Liver (tissue), 9 donors: ENCODE data around the gene DOCK1. TPM values are rescaled to one million over a fixed set of nuclear protein-coding genes. Genes with fewer than 3 reads are reported as not detected.

Source experiments
- DNase-seq: peaks from one replicate; pipeline ENCODE4 v3.0.0-alpha.2; 2017; ENCODE audit warnings: low spot score
- H3K27ac ChIP-seq, 2 donors: one replicate each; pipeline ENCODE4 v1.7.0; 2013; ENCODE audit warnings: inconsistent platforms in 2 of 2, low read length in 2 of 2, control low read depth in 1 of 2, low read depth in 1 of 2, mild to moderate bottlenecking in 1 of 2
- H3K27me3 ChIP-seq, 4 donors: one replicate each; pipeline versions ENCODE4 v1.6.1 to v1.7.0; 2013; ENCODE audit warnings: low read length in 3 of 4, inconsistent platforms in 1 of 4, mild to moderate bottlenecking in 1 of 4, moderate library complexity in 1 of 4; ENCODE audit not compliant: control insufficient read depth in 4 of 4, insufficient read depth in 4 of 4
- H3K36me3 ChIP-seq, 4 donors: one replicate each; pipeline versions ENCODE4 v1.6.1 to v1.7.0; 2013; ENCODE audit warnings: low read length in 3 of 4, mild to moderate bottlenecking in 3 of 4, low read depth in 1 of 4, moderate library complexity in 1 of 4; ENCODE audit not compliant: control insufficient read depth in 4 of 4, insufficient read depth in 3 of 4
- H3K4me1 ChIP-seq, 4 donors: one replicate each; pipeline versions ENCODE4 v1.6.1 to v1.7.0; 2013; ENCODE audit warnings: low read length in 3 of 4, mild to moderate bottlenecking in 3 of 4, moderate library complexity in 1 of 4; ENCODE audit not compliant: control insufficient read depth in 4 of 4, insufficient read depth in 4 of 4
- H3K4me3 ChIP-seq, 3 donors: one replicate each; pipeline versions ENCODE4 v1.6.1 to v1.7.0; 2013; ENCODE audit warnings: low read length in 3 of 3, control low read depth in 1 of 3, low read depth in 1 of 3, mild to moderate bottlenecking in 1 of 3
- H3K9ac ChIP-seq, 2 donors: one replicate each; pipeline ENCODE4 v1.7.0; 2013; ENCODE audit warnings: low read length in 2 of 2, mild to moderate bottlenecking in 2 of 2, moderate library complexity in 2 of 2, control low read depth in 1 of 2, low read depth in 1 of 2
- H3K9me3 ChIP-seq, 4 donors: one replicate each; pipeline versions ENCODE4 v1.6.1 to v1.7.0; 2013; ENCODE audit warnings: low read length in 3 of 4; ENCODE audit not compliant: control insufficient read depth in 4 of 4
- CTCF ChIP-seq: fragments of 150-350 bp; IDR thresholded peaks from 2 replicates; pipeline ENCODE4 v1.5.1; 2017; ENCODE audit warnings: improper control_type of control experiment, low read depth, low read length; ENCODE audit not compliant: missing input control
- EGR1 ChIP-seq, 2 donors: IDR thresholded peaks; 2 replicates each; pipeline ENCODE4 v1.6.1; 2016 to 2018; ENCODE audit warnings: antibody characterized with exemption in 2 of 2, low read depth in 2 of 2
- FOXA1 ChIP-seq: IDR thresholded peaks from 2 replicates; pipeline ENCODE4 v1.6.1; 2016; ENCODE audit warnings: antibody characterized with exemption
- FOXA2 ChIP-seq: IDR thresholded peaks from 2 replicates; pipeline ENCODE4 v1.6.1; 2016; ENCODE audit warnings: antibody characterized with exemption
- GABPA ChIP-seq, 2 donors: IDR thresholded peaks in 1 of 2; conservative IDR thresholded peaks in 1 of 2; 2 replicates each; pipeline ENCODE4 v1.6.1; 2016; ENCODE audit warnings: antibody characterized with exemption in 2 of 2, mild to moderate bottlenecking in 1 of 2, moderate library complexity in 1 of 2
- HNF4A ChIP-seq, 2 donors: conservative IDR thresholded peaks; 2 replicates each; pipeline ENCODE4 v1.6.1; 2016; ENCODE audit warnings: antibody characterized with exemption in 2 of 2, mild to moderate bottlenecking in 2 of 2
- HNF4G ChIP-seq: IDR thresholded peaks from 2 replicates; pipeline ENCODE4 v1.6.1; 2016; ENCODE audit warnings: antibody characterized with exemption
- MAX ChIP-seq: IDR thresholded peaks from 2 replicates; pipeline ENCODE4 v1.6.1; 2016; ENCODE audit warnings: antibody characterized with exemption
- NR2F2 ChIP-seq: IDR thresholded peaks from 2 replicates; pipeline ENCODE4 v1.6.1; 2016; ENCODE audit warnings: antibody characterized with exemption
- RAD21 ChIP-seq, 2 donors: IDR thresholded peaks; 2 replicates each; pipeline ENCODE4 v1.6.1; 2016; ENCODE audit warnings: antibody characterized with exemption in 2 of 2, mild to moderate bottlenecking in 2 of 2
- RXRA ChIP-seq, 2 donors: IDR thresholded peaks; 2 replicates each; pipeline ENCODE4 v1.6.1; 2017 to 2018; ENCODE audit warnings: antibody characterized with exemption in 2 of 2, mild to moderate bottlenecking in 1 of 2
- SP1 ChIP-seq: IDR thresholded peaks from 2 replicates; pipeline ENCODE4 v1.6.1; 2018; ENCODE audit warnings: antibody characterized with exemption, mild to moderate bottlenecking
- TAF1 ChIP-seq: conservative IDR thresholded peaks from 2 replicates; pipeline ENCODE4 v1.6.1; 2016; ENCODE audit warnings: antibody characterized with exemption, mild to moderate bottlenecking
- YY1 ChIP-seq: IDR thresholded peaks from 2 replicates; pipeline ENCODE4 v1.6.1; 2016; ENCODE audit warnings: antibody characterized with exemption, mild to moderate bottlenecking
- ZBTB33 ChIP-seq: IDR thresholded peaks from 2 replicates; pipeline ENCODE4 v1.6.1; 2016; ENCODE audit warnings: antibody characterized with exemption
- WGBS: extraction: QIAGEN DNeasy Blood & Tissue Kit; methylation state at CpG from one replicate; pipeline ENCODE4 v1.1.7; 2013; 5-methylcytosine and 5-hydroxymethylcytosine counted together
- polyA plus RNA-seq, 2 donors: library from polyadenylated mRNA; stranded (reverse) in 1 of 2; unstranded in 1 of 2; fragments of 200-250 nt in 1 of 2; fragments of >200 nt in 1 of 2; fragmentation: Nextera tagmentation in 1 of 2; extraction: Ambion mirVana in 1 of 2; gene quantifications; one replicate each; pipeline versions ENCODE4 v1.2.1 to v1.2.3, GENCODE V29; 2013 to 2015
- total RNA-seq, 2 donors: library from RNA; depleted of rRNA; stranded (reverse); fragments of >200 nt; gene quantifications; one replicate each; pipeline ENCODE4 v1.2.3, GENCODE V29; 2014
- TF ChIP-seq, protein P1 (sequence below): IDR thresholded peaks from 2 replicates; pipeline ENCODE4 v1.6.1; 2016; ENCODE audit warnings: antibody characterized with exemption, mild to moderate bottlenecking
- TF ChIP-seq, protein P2 (sequence below): IDR thresholded peaks from 2 replicates; pipeline ENCODE4 v1.6.1; 2016; ENCODE audit warnings: antibody characterized with exemption
- donor health status: healthy.
- donor health status: healthy.
- donor health status: healthy.
- donor health status: healthy.
- donor health status: healthy.

DOCK1 gene
- total and polyA plus RNA-seq, 4 donors, result 3.8 to 28.8 (median 9.1) TPM

DNA sequence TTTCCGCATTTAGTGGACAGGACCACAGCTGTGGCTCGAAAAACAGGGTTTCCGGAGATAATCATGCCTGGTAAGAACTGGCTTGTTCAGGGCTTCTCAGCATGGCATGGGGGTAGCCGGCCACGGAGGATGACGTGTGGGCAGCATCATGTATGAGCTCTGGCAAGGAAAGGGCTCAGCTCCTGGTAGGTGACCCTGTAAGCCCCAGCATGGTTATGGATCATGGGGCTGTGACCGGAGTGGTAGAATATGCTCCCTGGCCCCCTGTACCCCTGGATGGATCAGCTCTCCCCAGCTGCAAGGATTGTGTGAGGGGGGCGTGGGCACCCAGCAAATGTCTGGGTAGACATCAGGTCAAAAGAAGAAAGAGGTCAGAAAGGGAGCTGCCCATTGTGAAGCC lies 113.5 kb downstream of the DOCK1 start:
- Histone ChIP-seq H3K4me1 (no peaks in the 10 kb centered on the region), H3K4me3 (no peak overlapping the region), H3K9me3 (no peaks in the 10 kb centered on the region), H3K27me3 (no peaks in the 10 kb centered on the region), H3K36me3 (peaks cover 0 to 11% (median 8%) of the 10 kb centered on the region in 4 donors), H3K9ac (no peak overlapping the region), H3K27ac (no peak overlapping the region)
- DNase-seq, result no peak
- TF ChIP-seq CTCF, result no peak
- TF ChIP-seq GABPA (IDR thresholded peaks at IDR 0.05 in 1 of 2, conservative IDR thresholded peaks at IDR 0.05 in 1 of 2), result no peak
- TF ChIP-seq FOXA2, result no peak
- no peak for TF ChIP-seq RAD21 (IDR thresholded peaks at IDR 0.05)
- TF ChIP-seq TAF1, result no peak
- no peak for TF ChIP-seq EGR1 (IDR thresholded peaks at IDR 0.05; ENCODE audit: low read depth in 2 of 2)
- TF ChIP-seq HNF4A (conservative IDR thresholded peaks at IDR 0.05), result no peak
- no peak for TF ChIP-seq ZBTB33
- TF ChIP-seq, protein P1, sequence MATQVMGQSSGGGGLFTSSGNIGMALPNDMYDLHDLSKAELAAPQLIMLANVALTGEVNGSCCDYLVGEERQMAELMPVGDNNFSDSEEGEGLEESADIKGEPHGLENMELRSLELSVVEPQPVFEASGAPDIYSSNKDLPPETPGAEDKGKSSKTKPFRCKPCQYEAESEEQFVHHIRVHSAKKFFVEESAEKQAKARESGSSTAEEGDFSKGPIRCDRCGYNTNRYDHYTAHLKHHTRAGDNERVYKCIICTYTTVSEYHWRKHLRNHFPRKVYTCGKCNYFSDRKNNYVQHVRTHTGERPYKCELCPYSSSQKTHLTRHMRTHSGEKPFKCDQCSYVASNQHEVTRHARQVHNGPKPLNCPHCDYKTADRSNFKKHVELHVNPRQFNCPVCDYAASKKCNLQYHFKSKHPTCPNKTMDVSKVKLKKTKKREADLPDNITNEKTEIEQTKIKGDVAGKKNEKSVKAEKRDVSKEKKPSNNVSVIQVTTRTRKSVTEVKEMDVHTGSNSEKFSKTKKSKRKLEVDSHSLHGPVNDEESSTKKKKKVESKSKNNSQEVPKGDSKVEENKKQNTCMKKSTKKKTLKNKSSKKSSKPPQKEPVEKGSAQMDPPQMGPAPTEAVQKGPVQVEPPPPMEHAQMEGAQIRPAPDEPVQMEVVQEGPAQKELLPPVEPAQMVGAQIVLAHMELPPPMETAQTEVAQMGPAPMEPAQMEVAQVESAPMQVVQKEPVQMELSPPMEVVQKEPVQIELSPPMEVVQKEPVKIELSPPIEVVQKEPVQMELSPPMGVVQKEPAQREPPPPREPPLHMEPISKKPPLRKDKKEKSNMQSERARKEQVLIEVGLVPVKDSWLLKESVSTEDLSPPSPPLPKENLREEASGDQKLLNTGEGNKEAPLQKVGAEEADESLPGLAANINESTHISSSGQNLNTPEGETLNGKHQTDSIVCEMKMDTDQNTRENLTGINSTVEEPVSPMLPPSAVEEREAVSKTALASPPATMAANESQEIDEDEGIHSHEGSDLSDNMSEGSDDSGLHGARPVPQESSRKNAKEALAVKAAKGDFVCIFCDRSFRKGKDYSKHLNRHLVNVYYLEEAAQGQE, result no peak
- no peak for TF ChIP-seq FOXA1
- TF ChIP-seq YY1, result no peak
- TF ChIP-seq RXRA (IDR thresholded peaks at IDR 0.05), result no peak
- TF ChIP-seq MAX, result no peak
- 98% methylated on average over 8 of the region's 8 CpGs for WGBS

GRCh38 chr10:127020260-127020659 lies 115.0 kb downstream of the DOCK1 start:
- no peak overlapping the region for H3K4me3 ChIP-seq
- H3K27ac ChIP-seq, result no peak overlapping the region
- no peaks in the 10 kb centered on the region for H3K9me3 ChIP-seq
- no peaks in the 10 kb centered on the region for H3K4me1 ChIP-seq
- peaks cover 0 to 20% (median 11%) of the 10 kb centered on the region in 4 donors for H3K36me3 ChIP-seq
- no peak for DNase-seq
- H3K27me3 ChIP-seq, result no peaks in the 10 kb centered on the region
- 96% methylated on average over 3 of the region's 3 CpGs for WGBS
- H3K9ac ChIP-seq, result no peak overlapping the region
- no peak for TF ChIP-seq RXRA (IDR thresholded peaks at IDR 0.05)
- TF ChIP-seq NR2F2, result no peak
- TF ChIP-seq RAD21 (IDR thresholded peaks at IDR 0.05), result no peak
- TF ChIP-seq, protein P2, sequence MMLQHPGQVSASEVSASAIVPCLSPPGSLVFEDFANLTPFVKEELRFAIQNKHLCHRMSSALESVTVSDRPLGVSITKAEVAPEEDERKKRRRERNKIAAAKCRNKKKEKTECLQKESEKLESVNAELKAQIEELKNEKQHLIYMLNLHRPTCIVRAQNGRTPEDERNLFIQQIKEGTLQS, result no peak
- no peak for TF ChIP-seq GABPA (IDR thresholded peaks at IDR 0.05 in 1 of 2, conservative IDR thresholded peaks at IDR 0.05 in 1 of 2)
- no peak for TF ChIP-seq SP1
- no peak for TF ChIP-seq CTCF
- no peak for TF ChIP-seq FOXA1
- TF ChIP-seq HNF4A (conservative IDR thresholded peaks at IDR 0.05), result no peak
- no peak for TF ChIP-seq EGR1 (IDR thresholded peaks at IDR 0.05; ENCODE audit: low read depth in 2 of 2)
- no peak for TF ChIP-seq FOXA2
- TF ChIP-seq MAX, result no peak
- no peak for TF ChIP-seq ZBTB33
- TF ChIP-seq HNF4G, result no peak
